Thyroid gland (tissue), 4 donors: Measurements from ENCODE around the gene PMF1.

Experiments
- POLR2A ChIP-seq, 2 donors: fragments of 450-650 bp; IDR thresholded peaks; one replicate each; pipeline ENCODE4 v1.6.1; 2017; ENCODE audit warnings: antibody characterized with exemption in 2 of 2, mild to moderate bottlenecking in 2 of 2, moderate library complexity in 1 of 2
- TF ChIP-seq, protein P1 (sequence below), 6 experiments: fragments of 200-600 bp in 3 of 6; fragments of 450-650 bp in 3 of 6; sonication (generic) in 3 of 6; IDR thresholded peaks; one replicate each; pipeline ENCODE4 v1.5.1; 2016 to 2019; ENCODE audit warnings: antibody characterized with exemption in 6 of 6, mild to moderate bottlenecking in 2 of 6, inconsistent platforms in 1 of 6, moderate library complexity in 1 of 6

DNA sequence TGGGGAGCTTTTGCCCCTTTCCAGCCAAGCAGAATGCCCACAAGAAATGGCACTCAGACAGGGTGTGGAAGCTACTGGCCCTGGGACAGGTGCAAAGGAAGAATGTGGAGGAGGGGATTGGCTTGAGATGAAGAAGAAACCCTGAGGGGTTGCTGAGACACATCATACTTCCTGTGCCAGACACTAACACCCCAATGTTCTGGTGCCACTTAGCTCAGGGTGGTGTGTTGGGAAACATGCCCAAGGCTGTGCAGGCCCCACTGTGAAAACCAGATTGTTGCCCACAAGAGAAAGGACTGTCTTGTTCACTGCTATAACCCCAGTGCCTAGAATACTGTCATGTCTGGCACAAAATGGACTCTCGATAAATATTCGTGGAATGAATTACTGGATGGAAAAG, 44.9 kb downstream of the PMF1 start:
- TF ChIP-seq, protein P1, sequence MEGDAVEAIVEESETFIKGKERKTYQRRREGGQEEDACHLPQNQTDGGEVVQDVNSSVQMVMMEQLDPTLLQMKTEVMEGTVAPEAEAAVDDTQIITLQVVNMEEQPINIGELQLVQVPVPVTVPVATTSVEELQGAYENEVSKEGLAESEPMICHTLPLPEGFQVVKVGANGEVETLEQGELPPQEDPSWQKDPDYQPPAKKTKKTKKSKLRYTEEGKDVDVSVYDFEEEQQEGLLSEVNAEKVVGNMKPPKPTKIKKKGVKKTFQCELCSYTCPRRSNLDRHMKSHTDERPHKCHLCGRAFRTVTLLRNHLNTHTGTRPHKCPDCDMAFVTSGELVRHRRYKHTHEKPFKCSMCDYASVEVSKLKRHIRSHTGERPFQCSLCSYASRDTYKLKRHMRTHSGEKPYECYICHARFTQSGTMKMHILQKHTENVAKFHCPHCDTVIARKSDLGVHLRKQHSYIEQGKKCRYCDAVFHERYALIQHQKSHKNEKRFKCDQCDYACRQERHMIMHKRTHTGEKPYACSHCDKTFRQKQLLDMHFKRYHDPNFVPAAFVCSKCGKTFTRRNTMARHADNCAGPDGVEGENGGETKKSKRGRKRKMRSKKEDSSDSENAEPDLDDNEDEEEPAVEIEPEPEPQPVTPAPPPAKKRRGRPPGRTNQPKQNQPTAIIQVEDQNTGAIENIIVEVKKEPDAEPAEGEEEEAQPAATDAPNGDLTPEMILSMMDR (IDR thresholded peaks at IDR 0.05) = no peak
- TF ChIP-seq POLR2A (IDR thresholded peaks at IDR 0.05) = no peak
